ENCODE results near the gene HPN. TPM values are rescaled to one million over a fixed set of nuclear protein-coding genes. Genes with fewer than 3 reads are reported as not detected.

Gene HPN
- total and polyA plus RNA-seq, 2 of the 13 experiments (the other 11 are each of a cell fraction or from before 2014, with no cell fraction given) = 46.7 to 261 TPM

DNA sequence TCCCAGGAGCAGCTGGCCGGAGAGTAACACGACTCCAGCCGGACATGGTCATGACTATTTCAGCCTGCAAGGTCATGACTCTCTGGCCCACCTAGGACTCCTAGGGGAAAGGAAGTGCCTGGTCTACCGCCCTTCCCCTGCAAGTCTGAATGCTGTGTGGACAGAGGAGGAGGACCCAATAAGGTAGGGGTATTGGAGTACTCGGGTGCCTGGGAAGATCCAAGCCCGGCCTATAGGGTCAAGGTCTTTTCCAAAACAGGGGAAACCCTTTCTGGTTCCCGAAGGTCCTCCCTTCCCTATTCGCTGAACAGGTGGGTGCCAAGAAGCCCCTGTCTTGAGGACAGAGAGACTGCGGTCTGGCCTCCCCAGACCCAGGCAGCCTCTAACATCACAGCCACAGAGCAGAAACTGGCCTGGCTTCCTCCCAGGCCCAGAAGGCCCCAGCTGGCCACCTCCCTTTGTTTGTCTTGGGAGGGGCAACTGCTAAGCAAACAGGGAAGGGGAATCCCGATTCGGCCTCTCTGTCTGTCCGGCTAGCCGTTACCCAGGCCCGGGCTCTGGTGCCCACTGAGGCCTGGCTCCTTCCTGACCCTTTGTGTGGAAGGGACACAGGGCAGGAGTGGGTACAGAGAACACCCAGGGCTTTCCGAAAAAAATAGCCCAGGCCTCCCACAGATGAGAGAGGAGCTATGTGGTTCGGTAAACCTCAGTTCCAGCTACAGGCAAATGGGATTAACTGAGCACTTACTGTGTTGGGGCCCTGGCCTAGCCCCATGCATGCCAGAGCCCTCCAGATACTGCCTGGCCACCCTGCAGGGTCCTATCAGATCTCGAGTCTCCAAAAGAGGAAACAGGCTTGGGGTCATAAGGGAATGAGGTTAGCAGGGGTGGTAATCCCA is 46.6 kb upstream of the HPN start (continued):
- TF ChIP-seq, protein P1, sequence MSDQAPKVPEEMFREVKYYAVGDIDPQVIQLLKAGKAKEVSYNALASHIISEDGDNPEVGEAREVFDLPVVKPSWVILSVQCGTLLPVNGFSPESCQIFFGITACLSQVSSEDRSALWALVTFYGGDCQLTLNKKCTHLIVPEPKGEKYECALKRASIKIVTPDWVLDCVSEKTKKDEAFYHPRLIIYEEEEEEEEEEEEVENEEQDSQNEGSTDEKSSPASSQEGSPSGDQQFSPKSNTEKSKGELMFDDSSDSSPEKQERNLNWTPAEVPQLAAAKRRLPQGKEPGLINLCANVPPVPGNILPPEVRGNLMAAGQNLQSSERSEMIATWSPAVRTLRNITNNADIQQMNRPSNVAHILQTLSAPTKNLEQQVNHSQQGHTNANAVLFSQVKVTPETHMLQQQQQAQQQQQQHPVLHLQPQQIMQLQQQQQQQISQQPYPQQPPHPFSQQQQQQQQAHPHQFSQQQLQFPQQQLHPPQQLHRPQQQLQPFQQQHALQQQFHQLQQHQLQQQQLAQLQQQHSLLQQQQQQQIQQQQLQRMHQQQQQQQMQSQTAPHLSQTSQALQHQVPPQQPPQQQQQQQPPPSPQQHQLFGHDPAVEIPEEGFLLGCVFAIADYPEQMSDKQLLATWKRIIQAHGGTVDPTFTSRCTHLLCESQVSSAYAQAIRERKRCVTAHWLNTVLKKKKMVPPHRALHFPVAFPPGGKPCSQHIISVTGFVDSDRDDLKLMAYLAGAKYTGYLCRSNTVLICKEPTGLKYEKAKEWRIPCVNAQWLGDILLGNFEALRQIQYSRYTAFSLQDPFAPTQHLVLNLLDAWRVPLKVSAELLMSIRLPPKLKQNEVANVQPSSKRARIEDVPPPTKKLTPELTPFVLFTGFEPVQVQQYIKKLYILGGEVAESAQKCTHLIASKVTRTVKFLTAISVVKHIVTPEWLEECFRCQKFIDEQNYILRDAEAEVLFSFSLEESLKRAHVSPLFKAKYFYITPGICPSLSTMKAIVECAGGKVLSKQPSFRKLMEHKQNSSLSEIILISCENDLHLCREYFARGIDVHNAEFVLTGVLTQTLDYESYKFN (CRISPR knock-in tag; conservative IDR thresholded peaks at IDR 0.05) = peak; percentile 89
- peak; percentile 28; the same call in 1 of the 2 replicates for TF ChIP-seq RFXAP (CRISPR knock-in tag; IDR thresholded peaks at IDR 0.05; ENCODE audit: borderline replicate concordance)
- no peak for TF ChIP-seq ZFP36 (IDR thresholded peaks at IDR 0.05; ENCODE audit: borderline replicate concordance, low read depth, low read length, partially characterized antibody)
- TF ChIP-seq ZNF24 (IDR thresholded peaks at IDR 0.05) = no peak
- TF ChIP-seq CHD4 (IDR thresholded peaks at IDR 0.05; ENCODE audit: borderline replicate concordance, low read length) = peak; percentile 71; the same call in 1 of the 2 replicates
- TF ChIP-seq ZNF761 (CRISPR knock-in tag; conservative IDR thresholded peaks at IDR 0.05) = peak; percentile 17; the same call in 1 of the 2 replicates
- TF ChIP-seq, protein P2, sequence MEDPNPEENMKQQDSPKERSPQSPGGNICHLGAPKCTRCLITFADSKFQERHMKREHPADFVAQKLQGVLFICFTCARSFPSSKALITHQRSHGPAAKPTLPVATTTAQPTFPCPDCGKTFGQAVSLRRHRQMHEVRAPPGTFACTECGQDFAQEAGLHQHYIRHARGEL (CRISPR knock-in tag; IDR thresholded peaks at IDR 0.05) = no peak
- TF ChIP-seq, protein P3, sequence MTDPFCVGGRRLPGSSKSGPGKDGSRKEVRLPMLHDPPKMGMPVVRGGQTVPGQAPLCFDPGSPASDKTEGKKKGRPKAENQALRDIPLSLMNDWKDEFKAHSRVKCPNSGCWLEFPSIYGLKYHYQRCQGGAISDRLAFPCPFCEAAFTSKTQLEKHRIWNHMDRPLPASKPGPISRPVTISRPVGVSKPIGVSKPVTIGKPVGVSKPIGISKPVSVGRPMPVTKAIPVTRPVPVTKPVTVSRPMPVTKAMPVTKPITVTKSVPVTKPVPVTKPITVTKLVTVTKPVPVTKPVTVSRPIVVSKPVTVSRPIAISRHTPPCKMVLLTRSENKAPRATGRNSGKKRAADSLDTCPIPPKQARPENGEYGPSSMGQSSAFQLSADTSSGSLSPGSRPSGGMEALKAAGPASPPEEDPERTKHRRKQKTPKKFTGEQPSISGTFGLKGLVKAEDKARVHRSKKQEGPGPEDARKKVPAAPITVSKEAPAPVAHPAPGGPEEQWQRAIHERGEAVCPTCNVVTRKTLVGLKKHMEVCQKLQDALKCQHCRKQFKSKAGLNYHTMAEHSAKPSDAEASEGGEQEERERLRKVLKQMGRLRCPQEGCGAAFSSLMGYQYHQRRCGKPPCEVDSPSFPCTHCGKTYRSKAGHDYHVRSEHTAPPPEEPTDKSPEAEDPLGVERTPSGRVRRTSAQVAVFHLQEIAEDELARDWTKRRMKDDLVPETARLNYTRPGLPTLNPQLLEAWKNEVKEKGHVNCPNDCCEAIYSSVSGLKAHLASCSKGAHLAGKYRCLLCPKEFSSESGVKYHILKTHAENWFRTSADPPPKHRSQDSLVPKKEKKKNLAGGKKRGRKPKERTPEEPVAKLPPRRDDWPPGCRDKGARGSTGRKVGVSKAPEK (CRISPR knock-in tag; IDR thresholded peaks at IDR 0.05; ENCODE audit: borderline replicate concordance) = no peak
- no peak for TF ChIP-seq MBNL3 (CRISPR knock-in tag; conservative IDR thresholded peaks at IDR 0.05)
- TF ChIP-seq ZSCAN9 (CRISPR knock-in tag; IDR thresholded peaks at IDR 0.05; ENCODE audit: borderline replicate concordance) = peak; percentile 28; the same call in 1 of the 2 replicates
- no peak for TF ChIP-seq ZBTB21 (CRISPR knock-in tag; IDR thresholded peaks at IDR 0.05)
- no peak for TF ChIP-seq ZZZ3 (CRISPR knock-in tag; IDR thresholded peaks at IDR 0.05; ENCODE audit: borderline replicate concordance)
- peak; percentile 59; the same call in 1 of the 2 replicates for TF ChIP-seq MYC (CRISPR knock-in tag; IDR thresholded peaks at IDR 0.05; ENCODE audit: borderline replicate concordance)
- TF ChIP-seq ZNF678 (CRISPR knock-in tag; IDR thresholded peaks at IDR 0.05) = peak; percentile 72; the same call in 1 of the 2 replicates
- TF ChIP-seq FOXA3 (CRISPR knock-in tag; IDR thresholded peaks at IDR 0.05) = peak; percentile 99
- TF ChIP-seq ZNF317 (CRISPR knock-in tag; IDR thresholded peaks at IDR 0.05) = peak; percentile 35; the same call in 1 of the 2 replicates
- TF ChIP-seq ZBTB7B (CRISPR knock-in tag; IDR thresholded peaks at IDR 0.05) = peak; percentile 86
- TF ChIP-seq FOXA1 (IDR thresholded peaks at IDR 0.05) = peak; percentile 74
- peak; percentile 99 for TF ChIP-seq FOXA1 (CRISPR knock-in tag; IDR thresholded peaks at IDR 0.05)
- TF ChIP-seq ZNF367 (CRISPR knock-in tag; IDR thresholded peaks at IDR 0.05; ENCODE audit: borderline replicate concordance) = no peak
- TF ChIP-seq RBM39 (IDR thresholded peaks at IDR 0.05; ENCODE audit: low read depth, low read length, poor library complexity, severe bottlenecking) = no peak
- TF ChIP-seq KDM3A (CRISPR knock-in tag; IDR thresholded peaks at IDR 0.05; ENCODE audit: low read depth) = peak; percentile 89
- TF ChIP-seq NCOA5 (CRISPR knock-in tag; IDR thresholded peaks at IDR 0.05) = no peak
